Inflammatory macrophage (primary cell): ENCODE results near the gene PABPC1L2A.
"Not testable (repeated sequence)": the region's sequence is repeated elsewhere in the genome, so short reads cannot be mapped to it uniquely, and the experiment has no call there.

Experiments
- DNase-seq, 2 donors: peaks; one replicate each; pipeline ENCODE4 v3.0.0-alpha.2; 2020 to 2022
- total RNA-seq, 18 experiments: gene quantifications; one replicate each; lab custom pipeline; 2026; ENCODE audit warnings: mixed read lengths in 6 of 18, inconsistent platforms in 2 of 18; lab: John Stamatoyannopoulos, UW

PABPC1L2A gene
- total RNA-seq, result 0 reads per million in 18 experiments

GRCh38 chrX:73079024-73079562 is at the start of gene PABPC1L2A:
Gene PABPC1L2A (minus strand): TSS chrX:73079512. CDS start chrX:73079386, 126 bp downstream.
- not testable (repeated sequence) for DNase-seq

GRCh38 chrX:73127700-73128241 is 48.5 kb upstream of the PABPC1L2A start:
- DNase-seq, result no peak

- no peak for DNase-seq
Measured at GRCh38 chrX:73126240-73126639, 46.9 kb upstream of the PABPC1L2A start.

- not testable (repeated sequence) for DNase-seq
Measured at GRCh38 chrX:73099505-73099904, 20.2 kb upstream of the PABPC1L2A start.

GRCh38 chrX:73086766-73087165 is 7.5 kb upstream of the PABPC1L2A start:
- not testable (repeated sequence) for DNase-seq

GRCh38 chrX:73079884-73080283 is 572 bp upstream of the PABPC1L2A start:
- DNase-seq, result not testable (repeated sequence)

- not testable (repeated sequence) for DNase-seq
Measured at GRCh38 chrX:73078597-73078996, 715 bp downstream of the PABPC1L2A start.

GRCh38 chrX:73076838-73077237 is 2.5 kb downstream of the PABPC1L2A start:
- DNase-seq, result no peak

- DNase-seq, result no peak
Measured at GRCh38 chrX:73069365-73070035, 9.8 kb downstream of the PABPC1L2A start.

- DNase-seq, result no peak
Measured at GRCh38 chrX:73068467-73069364, 10.6 kb downstream of the PABPC1L2A start.

- not testable (repeated sequence) for DNase-seq
Measured at GRCh38 chrX:73067761-73068466, 11.4 kb downstream of the PABPC1L2A start.

GRCh38 chrX:73028876-73029275 is 50.4 kb downstream of the PABPC1L2A start:
- no peak for DNase-seq
